Esophagus mucosa (tissue), 1 donor: ENCODE results near the gene MRLN. TPM values are rescaled to one million over a fixed set of nuclear protein-coding genes. Genes with fewer than 3 reads are reported as not detected.
"Not testable (repeated sequence)": the region's sequence is repeated elsewhere in the genome, so short reads cannot be mapped to it uniquely, and the experiment has no call there.

Experiments used
- ATAC-seq: fragments of 200-7000 bp; cut with Tn5 transposase; one replicate; pipeline ENCODE4 v1.9.1; 2020
- total RNA-seq: library from RNA; stranded (reverse); gene quantifications from one replicate; pipeline ENCODE4 v1.2.4, GENCODE V29; 2023
- donor health status: DM: yes; HTN: yes; CAD: no.

The MRLN gene
- total RNA-seq, 1 donor from 2014 or later = not detected

DNA sequence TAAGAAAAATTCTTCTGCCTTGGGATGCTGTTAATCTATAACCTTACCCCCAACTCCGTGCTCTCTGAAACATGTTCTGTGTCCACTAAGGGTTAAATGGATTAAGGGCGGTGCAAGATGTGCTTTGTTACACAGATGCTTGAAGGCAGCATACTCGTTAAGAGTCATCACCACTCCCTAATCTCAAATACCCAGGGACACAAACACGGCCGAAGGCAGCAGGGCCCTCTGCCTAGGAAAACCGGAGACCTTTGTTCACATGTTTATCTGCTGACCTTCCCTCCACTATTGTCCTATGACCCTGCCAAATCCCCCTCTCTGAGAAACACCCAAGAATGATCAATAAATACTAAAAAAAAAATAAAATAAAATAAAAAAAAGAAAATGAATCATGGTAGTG is 8.5 kb downstream of the MRLN start:
- ATAC-seq = not testable (repeated sequence)

DNA sequence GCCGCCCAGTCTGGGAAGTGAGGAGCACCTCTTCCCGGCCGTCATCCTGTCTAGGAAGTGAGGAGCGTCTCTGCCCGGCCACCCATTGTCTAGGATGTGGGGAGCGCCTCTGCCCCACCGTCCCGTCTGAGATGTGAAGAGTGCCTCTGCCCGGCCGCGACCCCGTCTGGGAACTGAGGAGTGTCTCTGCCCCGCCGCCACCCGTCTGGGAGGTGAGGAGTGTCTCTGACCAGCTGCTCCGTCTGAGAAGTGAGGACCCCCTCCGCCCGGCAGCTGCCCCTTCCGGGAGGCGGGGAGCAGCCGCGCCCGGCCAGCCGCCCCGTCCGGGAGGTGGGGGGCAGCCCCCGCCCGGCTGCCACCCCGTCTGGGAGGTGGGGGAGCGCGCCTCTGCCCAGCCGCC is 9.1 kb downstream of the MRLN start:
- not testable (repeated sequence) for ATAC-seq

DNA sequence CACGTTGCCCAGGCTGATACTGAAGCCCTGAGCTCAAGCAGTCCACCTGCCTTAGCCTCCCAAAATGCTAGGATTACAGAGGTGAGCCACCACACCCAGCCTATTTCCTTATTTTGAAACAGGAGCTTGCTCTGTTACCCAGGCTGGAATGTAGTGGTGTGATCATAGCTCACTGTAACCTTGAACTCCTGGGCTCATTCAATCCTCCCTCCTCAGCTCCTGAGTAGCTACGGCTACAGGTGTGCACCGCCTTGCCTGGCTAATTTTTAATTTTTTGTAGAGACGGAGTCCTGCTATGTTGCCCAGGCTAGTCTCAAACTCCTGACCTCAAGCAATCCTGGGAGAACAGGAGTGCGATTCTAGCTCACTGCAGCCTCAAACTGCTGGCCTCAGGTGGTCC is 11.7 kb downstream of the MRLN start:
- peak; percentile 60 for ATAC-seq

DNA sequence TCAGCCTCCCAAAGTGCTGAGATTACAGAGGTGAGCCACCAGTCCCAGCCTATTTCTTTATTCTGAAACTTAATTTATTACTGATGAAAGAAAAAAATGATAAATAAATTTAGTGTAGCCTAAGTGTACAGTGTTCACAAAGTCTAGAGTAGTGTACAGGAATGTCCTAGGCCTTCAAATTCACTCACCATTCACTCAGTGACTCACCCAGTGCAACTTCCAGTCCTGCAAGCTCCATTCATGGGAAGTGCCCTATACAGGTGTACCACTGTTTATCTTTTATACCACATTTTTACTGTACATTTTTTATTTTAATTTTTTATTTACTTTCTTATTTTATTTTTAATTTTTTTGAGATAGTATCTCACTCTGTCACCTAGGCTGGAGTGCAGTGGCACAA is 12.2 kb downstream of the MRLN start:
- ATAC-seq = peak; percentile 63

DNA sequence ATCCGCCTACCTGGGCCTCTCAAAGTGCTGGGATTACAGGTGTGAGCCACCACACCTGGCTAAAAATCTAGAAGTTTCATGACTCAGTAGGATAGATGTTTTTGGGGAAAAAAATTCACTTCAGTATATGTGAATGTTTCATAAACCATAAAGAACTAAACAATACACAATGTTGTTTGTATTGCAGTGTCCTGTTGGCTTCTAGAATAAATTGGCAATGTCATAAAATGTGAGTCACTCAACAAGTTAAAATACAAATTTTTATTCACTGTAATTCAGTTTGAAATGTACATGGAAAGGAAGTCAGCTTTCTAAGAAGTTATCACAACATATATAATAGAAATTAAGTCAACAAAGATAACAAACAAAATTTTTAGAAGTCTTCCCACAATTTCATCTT is 16.5 kb downstream of the MRLN start:
- no peak for ATAC-seq

DNA sequence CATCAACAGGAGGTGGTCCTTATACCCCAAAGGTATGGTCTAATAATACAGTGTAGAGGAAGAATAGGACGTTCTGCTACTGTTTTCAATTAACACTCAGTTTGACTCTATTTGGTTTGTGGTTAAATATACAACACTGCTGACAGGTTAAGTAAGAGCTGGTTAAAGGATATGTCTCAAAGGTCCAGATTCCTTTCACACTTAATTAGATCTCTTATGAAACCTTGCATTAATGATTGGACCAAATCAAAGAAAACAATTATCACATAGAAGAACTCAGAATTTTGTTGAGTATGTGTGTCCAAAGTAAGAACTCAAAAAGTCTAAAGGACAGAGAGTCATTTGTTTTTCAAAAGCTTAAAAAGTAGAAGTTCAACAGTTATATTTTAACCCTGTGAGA is 18.0 kb downstream of the MRLN start:
- ATAC-seq = no peak

DNA sequence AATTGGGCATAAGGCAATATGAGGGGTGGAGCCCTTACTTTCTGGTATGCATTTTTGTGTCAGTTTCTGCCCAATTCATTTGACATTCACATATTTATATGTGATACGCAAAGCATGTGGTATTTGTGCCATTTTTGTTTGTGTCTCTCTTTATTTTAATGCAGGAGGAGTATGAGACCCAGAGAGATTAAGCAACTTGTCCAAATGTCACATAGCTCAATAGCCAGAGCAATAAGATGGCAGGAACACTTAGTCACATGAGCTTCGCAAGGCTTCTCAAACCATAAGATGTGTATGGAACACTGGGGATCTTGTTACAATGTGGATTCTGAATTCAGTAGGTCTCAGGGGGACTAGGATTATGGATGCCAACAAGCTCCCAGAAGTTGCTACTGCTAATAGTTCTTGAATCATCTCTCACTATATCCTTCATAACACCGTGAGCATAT is 19.2 kb downstream of the MRLN start:
- ATAC-seq = no peak

DNA sequence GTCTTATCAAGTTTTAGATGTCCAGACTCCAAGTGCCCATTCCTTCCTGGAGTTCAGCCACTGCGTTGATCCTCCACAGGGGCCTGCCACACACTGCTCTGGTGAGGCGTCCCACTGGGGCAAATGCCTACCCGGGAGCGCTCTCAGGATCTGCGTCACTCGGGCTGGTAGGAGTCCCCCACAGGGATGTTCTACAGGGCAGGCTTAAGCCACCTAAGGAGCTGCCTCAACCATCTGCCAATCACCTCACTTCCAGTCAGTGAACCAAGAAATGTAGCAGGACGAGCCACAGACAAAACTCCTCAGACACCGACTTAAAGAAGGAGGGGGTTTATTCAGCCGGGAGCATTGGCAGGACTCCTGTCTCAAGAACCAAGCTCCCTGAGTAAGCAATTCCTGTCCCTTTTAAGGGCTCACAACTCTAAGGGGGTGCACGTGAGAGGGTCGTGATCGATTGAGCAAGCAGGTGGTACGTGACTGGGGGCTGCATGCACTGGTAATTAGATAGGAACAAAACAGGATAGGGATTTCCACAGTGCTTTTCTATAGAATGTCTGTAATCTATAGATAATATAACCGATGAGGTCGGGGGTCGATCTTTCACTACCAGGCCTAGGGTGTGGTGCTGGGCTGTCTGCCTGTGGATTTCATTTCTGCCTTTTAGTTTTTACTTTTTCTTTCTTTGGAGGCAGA is 19.8 kb downstream of the MRLN start:
- not testable (repeated sequence) for ATAC-seq

DNA sequence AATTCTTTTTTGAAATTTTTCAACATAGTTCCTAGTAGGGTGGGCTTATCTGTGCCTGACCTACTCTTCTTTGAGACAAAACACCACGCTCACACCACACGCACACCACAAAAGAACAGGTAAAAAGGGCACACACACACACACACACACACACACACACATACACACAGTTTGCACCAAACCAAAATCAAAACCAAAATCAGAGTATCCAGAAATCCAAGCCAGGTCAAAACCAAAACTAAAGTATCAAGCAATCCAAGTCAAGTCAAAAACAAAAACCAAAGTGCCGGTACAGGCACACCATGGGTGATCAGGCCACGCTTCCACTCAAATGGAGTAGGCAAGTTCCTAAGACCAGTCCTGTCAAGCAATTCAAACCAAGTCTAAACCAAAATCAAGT is 20.4 kb downstream of the MRLN start:
- not testable (repeated sequence) for ATAC-seq

DNA sequence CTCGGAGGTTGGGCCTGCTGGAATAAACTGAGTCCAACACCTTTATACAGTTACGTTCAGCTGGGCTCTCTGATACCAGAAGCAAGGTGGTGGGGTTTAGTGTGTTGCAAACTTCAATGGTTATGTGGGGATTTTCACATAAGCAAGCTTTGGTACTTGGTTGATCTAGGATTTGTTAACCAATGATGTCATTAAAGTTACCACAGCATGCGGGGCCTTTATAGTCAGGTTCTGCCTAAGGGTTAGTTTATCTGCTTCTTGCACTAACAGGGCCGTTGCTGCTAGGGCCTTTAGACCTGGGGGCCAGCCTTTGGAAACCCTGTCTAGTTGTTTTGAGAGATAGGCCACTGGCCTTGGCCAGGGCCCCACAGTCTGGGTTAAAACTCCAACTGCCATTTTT is 24.1 kb downstream of the MRLN start:
- ATAC-seq = not testable (repeated sequence)

DNA sequence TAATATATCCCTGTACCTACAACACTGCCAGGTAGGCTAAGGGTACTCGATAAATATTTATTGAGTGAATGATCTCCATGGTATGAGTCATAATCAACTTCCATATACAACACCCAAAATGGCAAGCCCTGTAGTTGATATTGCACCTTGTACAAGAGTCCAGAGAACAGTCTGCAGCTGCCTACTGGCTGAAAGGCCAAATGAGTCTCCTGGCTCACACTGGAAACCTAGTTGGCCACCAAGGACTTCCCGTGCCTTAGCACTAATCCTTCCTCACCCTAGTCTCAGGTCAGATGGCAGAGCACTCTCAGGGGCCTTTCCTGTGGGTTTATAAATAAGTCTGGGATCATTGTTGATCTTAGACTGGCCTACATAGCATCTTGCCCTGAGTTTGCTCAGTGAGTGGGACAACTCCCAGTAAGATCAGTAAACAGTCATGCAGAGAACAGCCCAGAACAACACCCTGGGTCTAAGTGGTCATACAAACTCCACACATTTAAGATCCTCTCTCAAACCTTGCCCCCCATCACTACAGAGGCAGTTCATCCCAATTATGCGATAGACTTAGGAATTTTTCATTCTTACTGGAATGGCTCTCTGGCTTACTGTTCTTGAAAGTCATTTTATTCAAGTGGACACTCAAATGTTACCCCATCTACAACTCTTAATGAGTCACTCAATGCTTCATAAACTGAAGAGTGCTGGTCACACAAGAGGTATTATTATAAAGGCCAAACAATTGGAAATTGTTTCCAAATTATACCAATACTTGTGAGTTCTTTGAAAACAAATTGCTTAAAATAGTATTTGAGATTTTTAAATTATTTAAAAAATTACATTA is 28.9 kb downstream of the MRLN start:
- no peak for ATAC-seq

DNA sequence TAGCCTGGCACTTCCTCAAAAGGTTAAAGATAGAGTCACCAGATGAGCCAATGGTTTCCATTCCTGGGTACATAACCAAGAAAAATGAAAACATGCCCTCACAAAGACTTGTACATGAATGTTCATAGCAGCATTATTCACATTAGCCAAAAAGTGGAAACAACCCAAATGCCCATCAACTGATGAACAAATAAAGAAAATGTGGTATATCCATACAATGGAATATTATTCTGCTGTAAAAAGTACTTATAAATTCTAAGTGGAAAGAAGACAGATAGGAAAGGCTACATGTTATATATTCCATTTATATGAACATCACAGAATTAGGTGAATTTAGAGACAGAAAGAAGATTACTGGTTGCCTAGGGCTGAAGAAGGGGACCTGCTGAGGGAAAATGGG is 32.9 kb downstream of the MRLN start:
- ATAC-seq = no peak

DNA sequence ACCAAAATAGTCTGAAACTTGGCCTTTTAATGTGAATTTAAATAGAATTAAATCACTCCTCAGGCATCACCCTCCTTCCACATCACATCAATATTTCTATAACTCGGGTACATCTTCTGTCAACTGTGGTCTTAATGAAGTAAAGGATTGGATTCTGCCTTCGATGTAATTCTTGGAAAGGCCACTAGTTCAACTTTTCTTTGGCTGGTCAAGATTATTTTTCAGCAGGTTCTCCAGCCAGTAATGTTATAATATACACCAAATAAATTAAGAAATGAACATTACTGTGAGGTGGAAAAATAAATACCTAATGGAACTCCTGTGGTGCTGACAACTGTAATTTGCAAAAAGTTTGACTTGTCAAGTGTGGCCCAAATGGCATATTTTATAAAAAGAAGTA is 33.9 kb downstream of the MRLN start:
- no peak for ATAC-seq

DNA sequence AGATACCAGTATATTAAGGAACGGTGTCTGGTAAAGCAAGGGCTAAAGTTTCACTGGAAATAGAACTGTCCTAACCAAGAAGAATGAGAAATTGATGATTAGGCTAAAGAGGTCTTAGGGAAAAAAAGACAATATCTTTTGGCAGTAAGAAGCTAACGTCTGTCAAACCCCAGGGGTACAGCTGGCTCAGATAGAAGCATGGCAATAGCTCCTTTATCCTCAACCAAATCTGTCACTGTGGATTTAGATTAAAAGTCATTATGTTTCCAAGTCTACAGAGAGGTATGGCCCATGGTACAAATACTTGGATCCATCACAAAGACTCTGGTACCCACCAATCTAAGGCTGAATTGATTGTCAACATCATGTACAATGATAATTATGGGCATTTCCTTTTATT is 35.0 kb downstream of the MRLN start:
- no peak for ATAC-seq

DNA sequence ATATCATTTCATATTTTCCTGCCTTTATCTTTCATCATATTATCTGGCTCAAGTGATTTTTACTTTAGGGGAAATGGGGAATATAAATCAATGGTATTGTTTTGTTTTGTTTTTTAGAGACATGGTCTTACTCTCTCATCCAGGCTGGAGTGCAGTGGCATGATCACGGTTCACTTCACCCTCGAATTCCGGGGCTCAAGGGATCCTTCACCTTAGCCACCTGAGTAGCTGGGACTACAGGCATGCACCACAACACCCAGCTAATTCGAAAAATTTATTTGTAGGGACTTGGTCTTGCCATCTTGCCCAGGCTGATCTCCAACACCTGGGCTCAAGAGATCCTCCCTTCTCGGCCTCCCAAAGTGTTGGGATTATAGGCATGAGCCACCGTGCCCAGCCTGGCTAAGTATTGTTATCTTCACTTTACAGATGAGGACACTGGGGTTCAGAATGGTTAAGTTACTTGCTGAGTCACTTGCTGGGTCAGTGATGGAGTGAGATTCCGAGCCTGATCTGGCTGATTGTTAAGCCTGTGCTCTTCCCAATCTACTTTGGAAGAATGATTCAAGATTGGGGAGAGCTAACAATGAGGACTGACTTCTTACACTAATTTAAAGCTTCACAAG is 39.9 kb downstream of the MRLN start:
- ATAC-seq = no peak

DNA sequence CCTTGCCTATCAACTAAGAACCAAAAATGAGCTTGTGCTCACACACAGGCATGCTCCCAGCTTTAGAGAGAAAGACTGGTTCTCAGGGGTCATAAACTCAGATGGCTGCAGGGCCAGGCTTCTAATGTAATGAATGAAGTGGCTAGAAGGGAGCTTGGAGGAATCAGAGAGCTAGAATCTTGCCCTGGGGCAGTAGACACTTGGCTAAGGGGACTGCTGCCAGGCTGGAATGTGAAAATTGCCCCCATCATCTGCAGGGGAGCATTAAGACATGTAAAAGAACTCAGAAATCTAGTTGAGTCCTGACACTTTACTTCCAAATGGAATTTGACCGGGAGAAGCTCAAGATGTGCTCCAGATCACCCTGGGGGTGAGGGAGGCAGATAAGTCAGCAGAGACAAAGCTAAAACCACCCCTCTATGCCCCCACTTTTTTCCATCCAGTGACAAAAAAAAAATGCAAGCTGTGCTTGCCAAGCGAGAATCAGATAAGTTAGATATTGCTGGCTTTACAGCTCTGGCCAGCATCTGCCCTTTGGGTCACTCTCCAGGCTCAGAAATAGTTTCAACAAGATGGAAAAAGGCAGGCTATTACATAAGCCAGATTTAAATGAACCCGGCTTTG is 41.3 kb downstream of the MRLN start:
- no peak for ATAC-seq

DNA sequence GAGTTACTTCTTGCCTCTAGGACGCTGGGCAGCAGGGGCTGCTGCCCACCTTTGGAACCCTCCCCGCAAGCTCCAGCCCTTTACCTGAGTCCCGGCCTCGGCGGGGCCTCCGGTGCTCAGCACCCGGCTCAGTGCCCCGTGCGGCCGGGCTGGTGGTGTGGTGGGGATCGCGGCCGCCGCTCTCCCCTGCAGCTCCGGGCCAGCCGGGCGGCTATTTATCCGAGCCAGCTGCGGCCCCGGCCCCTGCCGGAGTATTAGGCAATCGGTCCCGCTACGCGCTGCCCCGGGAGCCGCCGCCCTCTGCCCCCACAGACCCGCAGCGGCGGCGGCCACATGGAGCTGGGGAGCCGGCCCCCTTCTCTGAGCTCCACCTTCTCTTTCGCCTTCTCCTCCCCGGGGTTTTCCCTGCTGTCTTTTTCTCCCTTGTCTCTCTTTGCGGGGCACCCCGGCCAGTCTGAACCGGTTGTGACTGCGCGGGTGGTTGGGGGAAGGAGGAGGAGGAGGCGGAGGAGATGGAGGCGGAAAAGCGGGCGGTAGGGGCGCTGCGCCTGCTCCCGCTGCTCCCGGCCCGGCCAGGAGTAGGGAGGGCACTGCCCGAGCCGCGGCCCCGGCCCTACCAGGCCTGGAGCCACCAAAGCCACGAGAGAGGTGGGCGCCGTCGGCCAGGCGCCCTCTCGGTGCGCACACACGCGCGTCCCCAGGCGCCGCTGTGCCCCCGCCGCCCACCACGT is 43.7 kb downstream of the MRLN start, which contains the start of gene SLC16A9:
Gene SLC16A9, minus strand, starts transcription at position 456 of the 731 bp plus-strand sequence. CDS start 25,559 bp downstream, outside the sequence.
- ATAC-seq = peak; percentile 86

DNA sequence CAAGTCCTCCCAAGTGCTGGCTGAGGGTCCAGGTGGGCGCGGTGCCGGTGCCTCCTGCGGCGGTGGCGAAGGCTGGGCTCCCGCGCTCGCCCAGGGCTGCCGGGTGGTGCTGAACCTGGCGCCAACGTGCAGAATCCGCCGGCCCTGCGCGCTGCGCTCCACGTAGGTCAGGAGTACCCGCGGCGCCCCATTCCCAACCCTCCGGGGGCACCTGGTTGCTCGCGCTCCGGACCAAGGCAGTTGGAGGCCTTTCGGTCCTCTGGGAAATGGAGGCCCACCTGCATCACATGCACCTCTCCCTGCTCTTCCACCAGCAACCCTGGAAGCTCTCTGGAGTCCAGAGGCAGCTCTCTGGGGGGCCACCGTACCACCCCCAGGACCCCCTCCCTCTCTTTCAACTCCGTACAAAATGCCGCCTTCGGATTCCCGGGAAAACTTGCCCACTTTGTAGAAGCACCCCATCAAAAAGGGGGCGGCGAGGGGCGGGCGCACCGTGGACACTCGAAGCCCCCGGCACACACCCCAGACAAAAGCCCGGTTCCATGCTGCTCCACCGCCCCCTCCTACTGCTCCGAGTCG is 44.4 kb downstream of the MRLN start:
- ATAC-seq = peak; percentile 71

DNA sequence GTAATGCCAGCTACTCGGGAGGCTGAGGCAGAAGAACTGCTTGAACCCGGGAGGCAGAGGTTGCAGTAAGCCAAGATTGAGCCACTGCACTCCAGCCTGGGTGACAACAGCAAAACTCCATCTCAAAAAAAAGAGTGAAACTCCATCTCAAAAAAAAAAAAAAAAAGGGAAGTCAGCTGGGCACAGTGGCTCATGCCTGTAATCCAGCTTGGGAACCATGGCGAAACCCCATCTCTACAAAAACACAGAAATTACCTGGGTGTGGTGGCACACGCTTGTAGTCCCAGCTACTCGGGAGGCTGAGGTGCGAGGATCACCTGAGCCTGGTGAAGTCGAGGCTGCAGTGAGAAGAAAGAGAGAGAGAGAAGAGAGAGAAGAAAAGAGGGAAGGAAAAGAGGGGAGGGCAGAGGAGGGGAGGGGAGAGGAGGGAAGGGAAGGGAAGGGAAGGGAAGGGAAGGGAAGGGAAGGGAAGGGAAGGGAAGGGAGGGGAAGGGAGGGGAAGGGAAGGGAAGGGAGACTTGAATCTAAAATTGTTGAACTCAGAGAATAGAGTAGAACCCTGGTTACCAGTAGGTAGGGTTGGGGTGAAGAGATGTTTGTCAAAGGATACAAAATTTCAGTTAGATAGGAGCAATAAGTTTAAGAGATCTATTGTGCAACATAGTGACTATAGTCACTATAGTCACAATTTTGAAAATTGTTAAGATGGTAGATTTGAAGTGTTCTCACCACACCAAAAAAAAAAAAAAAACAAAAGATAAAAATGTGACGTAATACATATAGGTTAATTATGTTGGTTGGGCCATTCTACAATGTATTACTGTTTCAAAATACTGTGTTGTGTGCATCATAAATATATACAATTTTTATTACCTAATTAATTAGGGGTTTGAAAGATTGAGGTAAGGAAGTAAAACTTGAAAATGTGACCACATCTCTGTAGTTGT is 46.1 kb downstream of the MRLN start:
- ATAC-seq = no peak

DNA sequence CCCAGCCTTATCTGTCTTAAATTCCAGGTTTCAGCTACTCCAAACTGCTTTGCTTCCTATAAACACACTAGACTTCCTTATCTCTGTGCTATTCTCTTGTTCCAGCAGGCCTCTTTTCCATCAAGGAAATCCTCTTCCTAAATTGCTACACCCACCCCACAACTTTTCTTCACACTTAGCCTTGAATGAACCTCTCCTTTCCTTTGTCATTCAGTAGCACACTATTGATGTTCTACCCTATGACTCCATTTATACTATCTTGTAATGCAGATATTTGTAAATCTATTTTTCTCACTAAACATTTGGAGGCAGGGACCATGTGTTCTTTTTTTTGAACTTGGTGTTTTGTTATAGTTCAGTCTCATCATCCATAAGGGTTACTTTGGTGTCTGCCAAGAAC is 47.3 kb downstream of the MRLN start:
- ATAC-seq = no peak

DNA sequence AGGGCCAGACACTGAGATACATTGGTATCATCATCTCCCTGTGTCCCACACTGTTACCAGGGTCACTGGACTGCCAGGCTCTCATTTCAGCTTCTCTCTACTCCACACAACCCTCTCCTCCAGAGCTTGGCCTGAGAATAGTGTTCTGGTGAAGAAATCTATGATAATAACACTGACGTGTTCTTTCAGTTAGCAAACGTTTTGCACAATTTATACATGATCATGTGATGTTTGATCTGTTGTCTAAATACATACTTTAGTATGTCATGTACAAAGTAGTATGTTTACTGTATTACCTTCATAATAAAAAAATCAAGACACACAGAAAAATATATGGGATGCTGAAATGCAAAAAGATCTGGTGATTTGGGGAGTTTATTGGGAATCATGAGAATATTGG is 48.6 kb downstream of the MRLN start:
- ATAC-seq = no peak
